Neural crest cell (in vitro differentiated cells): Measurements from ENCODE around the gene ING4. TPM values are rescaled to one million over a fixed set of nuclear protein-coding genes. Genes with fewer than 3 reads are reported as not detected.

Experiments
- DNase-seq: peaks from one replicate; pipeline ENCODE4 v3.0.0; 2021; ENCODE audit warnings: low read depth, mixed read lengths, low spot score
- H3K27ac Mint-ChIP-seq: one replicate; pipeline ENCODE4 v1.8.0; 2021; ENCODE audit warnings: mild to moderate bottlenecking, mixed read lengths; ENCODE audit not compliant: unreplicated experiment
- H3K27me3 Mint-ChIP-seq: 2 replicates; pipeline ENCODE4 v1.8.0; 2021; ENCODE audit warnings: low read depth, mild to moderate bottlenecking, mixed read lengths
- H3K36me3 Mint-ChIP-seq: 2 replicates; pipeline ENCODE4 v1.8.0; 2021; ENCODE audit warnings: low read depth, mild to moderate bottlenecking, mixed read lengths
- H3K4me1 Mint-ChIP-seq: 2 replicates; pipeline ENCODE4 v1.8.0; 2021; ENCODE audit warnings: mixed read lengths
- H3K4me3 Mint-ChIP-seq: one replicate; pipeline ENCODE4 v1.8.0; 2021; ENCODE audit warnings: mild to moderate bottlenecking, mixed read lengths
- H3K9me3 Mint-ChIP-seq: 2 replicates; pipeline ENCODE4 v1.8.0; 2021; ENCODE audit warnings: mixed read lengths
- total RNA-seq: library from RNA; stranded (reverse); gene quantifications from 2 replicates; pipeline ENCODE4 v1.2.1, GENCODE V29; 2021
- TF ChIP-seq, protein P1 (sequence below): fragments of 200-600 bp; sonication (generic); conservative IDR thresholded peaks from 2 replicates; pipeline ENCODE4 v1.5.0; 2021; ENCODE audit warnings: antibody characterized with exemption, mild to moderate bottlenecking

Gene ING4
- total RNA-seq, 1 donor from 2014 or later: 37.9 TPM

DNA sequence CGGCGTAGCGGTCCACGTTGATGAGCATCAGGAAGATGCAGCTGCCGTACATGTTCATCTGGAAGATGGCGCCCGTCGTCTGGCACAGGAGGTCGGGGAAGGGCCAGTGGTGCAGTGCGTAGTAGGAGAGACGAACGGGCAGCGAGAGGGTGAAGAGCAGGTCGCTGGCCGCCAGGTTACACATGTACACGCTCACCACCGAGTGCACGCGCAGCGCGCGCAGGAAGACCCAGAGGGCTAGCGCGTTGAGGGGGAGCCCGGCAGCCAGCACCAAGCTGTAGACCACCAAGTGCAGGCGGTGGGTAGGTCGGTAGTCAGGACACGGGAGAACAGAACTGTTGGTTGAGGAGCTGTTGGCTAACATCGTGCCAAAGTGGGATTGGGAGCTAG lies 42.0 kb downstream of the ING4 start:
- TF ChIP-seq, protein P1, sequence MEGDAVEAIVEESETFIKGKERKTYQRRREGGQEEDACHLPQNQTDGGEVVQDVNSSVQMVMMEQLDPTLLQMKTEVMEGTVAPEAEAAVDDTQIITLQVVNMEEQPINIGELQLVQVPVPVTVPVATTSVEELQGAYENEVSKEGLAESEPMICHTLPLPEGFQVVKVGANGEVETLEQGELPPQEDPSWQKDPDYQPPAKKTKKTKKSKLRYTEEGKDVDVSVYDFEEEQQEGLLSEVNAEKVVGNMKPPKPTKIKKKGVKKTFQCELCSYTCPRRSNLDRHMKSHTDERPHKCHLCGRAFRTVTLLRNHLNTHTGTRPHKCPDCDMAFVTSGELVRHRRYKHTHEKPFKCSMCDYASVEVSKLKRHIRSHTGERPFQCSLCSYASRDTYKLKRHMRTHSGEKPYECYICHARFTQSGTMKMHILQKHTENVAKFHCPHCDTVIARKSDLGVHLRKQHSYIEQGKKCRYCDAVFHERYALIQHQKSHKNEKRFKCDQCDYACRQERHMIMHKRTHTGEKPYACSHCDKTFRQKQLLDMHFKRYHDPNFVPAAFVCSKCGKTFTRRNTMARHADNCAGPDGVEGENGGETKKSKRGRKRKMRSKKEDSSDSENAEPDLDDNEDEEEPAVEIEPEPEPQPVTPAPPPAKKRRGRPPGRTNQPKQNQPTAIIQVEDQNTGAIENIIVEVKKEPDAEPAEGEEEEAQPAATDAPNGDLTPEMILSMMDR: no peak
- no peak overlapping the region for H3K4me3 Mint-ChIP-seq
- DNase-seq: no peak

DNA sequence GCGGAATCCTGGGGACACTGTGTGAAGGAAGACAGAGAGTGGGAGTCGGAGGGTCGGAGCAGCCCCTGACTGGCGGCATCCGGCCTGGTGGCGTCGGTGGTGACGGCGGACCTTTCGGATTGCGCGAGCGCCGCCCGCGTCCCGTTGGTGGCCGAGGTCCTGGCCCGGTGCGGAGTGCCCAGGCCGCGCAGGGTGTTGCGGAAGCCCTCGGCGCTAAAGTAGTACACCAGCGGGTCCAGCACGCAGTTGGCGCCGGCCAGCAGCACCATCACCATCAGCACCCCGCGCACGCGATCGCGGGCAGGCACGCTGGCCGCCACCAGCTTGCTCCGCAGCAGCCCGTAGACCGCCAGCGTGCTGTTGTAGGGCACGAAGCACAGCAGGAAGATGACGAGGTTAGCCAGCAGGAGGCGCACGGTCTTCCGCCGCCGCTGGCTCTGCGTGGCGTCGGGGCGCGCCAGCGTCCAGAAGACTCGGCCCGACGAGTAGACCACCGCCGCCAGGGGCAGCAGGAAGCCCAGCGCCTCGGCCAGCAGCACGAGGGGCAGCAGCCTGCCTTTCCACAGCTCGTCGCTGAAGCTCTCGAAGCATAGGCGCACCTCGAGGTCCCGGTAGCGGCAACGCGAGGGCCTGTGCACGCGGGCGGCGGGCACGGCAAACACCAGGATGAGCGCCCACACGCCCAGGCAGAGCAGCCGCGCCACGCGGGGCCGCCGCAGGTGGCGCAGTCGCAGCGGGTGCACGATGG lies 42.6 kb downstream of the ING4 start:
- peak; percentile 53 for DNase-seq
- Mint-ChIP-seq H3K36me3 (no peaks in the 10 kb centered on the region), H3K27me3 (peaks cover 2% of the 10 kb centered on the region), H3K4me1 (peaks cover 6% of the 10 kb centered on the region), H3K4me3 (no peak overlapping the region), H3K27ac (no peak overlapping the region), H3K9me3 (no peaks in the 10 kb centered on the region)
- TF ChIP-seq, protein P1: peak; percentile 74

More for the DNA sequence above, 42.0 kb downstream of the ING4 start:
- H3K36me3 Mint-ChIP-seq: no peaks in the 10 kb centered on the region
- peaks cover 6% of the 10 kb centered on the region for H3K4me1 Mint-ChIP-seq
- H3K27me3 Mint-ChIP-seq: peaks cover 2% of the 10 kb centered on the region
- H3K9me3 Mint-ChIP-seq: no peaks in the 10 kb centered on the region
- H3K27ac Mint-ChIP-seq: no peak overlapping the region

DNA sequence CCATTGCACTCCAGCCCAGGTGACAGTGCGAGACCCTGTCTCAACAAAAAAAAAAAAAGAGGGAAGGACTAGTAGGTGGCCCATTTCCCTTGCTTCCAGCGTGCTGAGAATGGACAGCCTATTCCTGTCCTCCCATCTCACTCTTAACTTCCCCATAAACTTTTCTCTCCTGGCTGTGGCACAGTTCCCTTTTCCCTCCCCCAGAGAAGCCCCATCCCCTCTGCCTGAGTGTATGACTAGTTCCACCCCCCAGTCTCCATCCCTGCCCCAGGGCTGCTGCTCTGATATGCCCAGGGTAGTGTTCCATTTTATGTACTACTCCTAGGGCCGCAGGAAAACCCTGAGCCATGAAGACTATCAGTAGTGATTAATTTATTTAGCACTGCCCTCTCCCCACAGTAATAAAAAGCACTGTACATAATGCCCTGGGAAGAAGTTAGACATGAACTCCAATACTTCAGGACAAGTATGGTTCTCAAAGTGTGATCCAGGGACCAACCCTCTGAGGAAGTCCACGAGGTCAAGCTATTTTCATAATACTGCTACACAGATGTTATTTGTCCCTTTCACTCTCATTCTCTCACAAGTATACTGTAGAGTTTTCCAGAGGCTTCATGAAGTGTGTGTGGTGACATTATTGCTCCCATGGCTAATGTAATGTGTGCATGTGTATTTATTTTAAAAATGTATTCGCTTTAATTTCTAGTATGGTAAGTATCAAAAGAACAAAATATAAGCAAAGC lies 44.3 kb downstream of the ING4 start:
- DNase-seq: no peak
- Mint-ChIP-seq H3K9me3 (no peaks in the 10 kb centered on the region), H3K4me3 (no peak overlapping the region), H3K4me1 (peaks cover 19% of the 10 kb centered on the region), H3K36me3 (no peaks in the 10 kb centered on the region), H3K27ac (no peak overlapping the region), H3K27me3 (peaks cover 5% of the 10 kb centered on the region)
- TF ChIP-seq, protein P1: no peak

DNA sequence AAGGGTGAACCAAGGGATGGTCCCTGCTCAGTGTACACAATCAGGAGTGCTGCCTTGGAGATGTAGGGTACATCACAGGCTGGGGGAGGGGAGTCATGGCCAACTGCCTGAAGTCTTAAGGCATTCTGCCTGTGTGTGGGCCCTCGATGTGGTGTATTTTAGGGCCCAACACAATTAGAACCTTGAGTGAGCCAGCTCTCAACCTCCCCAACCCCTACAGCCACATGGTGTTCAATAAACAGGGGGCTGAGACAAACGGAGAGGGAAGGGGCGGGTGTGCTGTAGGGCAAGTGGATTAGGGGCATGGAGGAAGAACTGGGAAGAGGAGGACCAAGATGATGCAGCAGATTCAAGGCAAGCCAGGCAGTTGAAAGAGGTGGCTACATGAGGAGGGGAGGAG lies 47.1 kb downstream of the ING4 start:
- Mint-ChIP-seq H3K4me1 (peaks cover 46% of the 10 kb centered on the region), H3K4me3 (no peak overlapping the region), H3K27me3 (peaks cover 5% of the 10 kb centered on the region), H3K9me3 (no peaks in the 10 kb centered on the region), H3K27ac (no peak overlapping the region), H3K36me3 (no peaks in the 10 kb centered on the region)
- no peak for DNase-seq
- TF ChIP-seq, protein P1: no peak

DNA sequence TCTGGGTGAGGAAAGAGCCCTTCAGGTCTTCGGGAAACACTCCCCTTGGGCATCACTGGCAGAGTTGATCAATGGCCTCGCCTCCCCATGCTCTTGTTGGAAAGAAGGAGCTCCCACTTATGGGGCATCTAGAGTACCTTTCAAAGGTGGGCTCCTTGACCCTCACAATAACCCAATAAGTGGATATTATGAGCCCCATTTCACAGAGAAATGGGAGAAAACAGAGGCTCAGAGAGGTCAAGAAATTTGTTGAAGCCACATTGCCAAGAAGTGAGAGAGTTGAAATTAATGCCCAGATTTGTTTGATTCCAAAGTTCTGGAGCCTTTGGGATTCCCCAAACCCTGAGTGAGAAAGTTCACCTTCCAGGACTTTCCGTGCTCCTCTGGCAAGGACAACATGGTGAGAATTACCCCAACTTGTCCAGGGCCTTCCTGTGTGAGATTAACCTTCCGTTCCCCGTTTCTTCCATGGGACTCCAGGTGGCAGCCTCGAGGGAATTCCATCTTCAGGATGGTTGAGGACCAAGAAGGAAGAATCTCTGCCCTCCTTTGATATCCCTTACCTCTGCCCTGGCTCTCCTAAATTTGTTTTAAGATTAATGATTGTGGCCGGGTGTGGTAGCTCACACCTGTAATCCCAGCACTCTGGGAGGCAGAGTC lies 48.3 kb downstream of the ING4 start:
- Mint-ChIP-seq H3K4me1 (peaks cover 48% of the 10 kb centered on the region), H3K27ac (peak overlapping the region; percentile 97), H3K4me3 (peak overlapping the region; percentile 81), H3K36me3 (no peaks in the 10 kb centered on the region), H3K27me3 (peaks cover 5% of the 10 kb centered on the region), H3K9me3 (no peaks in the 10 kb centered on the region)
- TF ChIP-seq, protein P1: no peak
- DNase-seq: no peak
